HG03103 (cell line): ENCODE measurements around the gene TEDC2.
A peak's percentile ranks its signal among the peaks of the same experiment; 100 is the strongest.
"Not testable (repeated sequence)": the region's sequence is repeated elsewhere in the genome, so short reads cannot be mapped to it uniquely, and the experiment has no call there.

Experiments
- ATAC-seq: cut with Tn5 transposase; IDR thresholded peaks from one replicate; pipeline ENCODE4 v1.9.1; 2021; ENCODE audit warnings: low read depth; ENCODE audit not compliant: unreplicated experiment

Gene TEDC2

GRCh38 chr16:2475413-2476344 is 15.8 kb downstream of the TEDC2 start:
- no peak for ATAC-seq

- no peak for ATAC-seq
Measured at GRCh38 chr16:2476345-2476720, 16.4 kb downstream of the TEDC2 start.

GRCh38 chr16:2476741-2477140 is 16.8 kb downstream of the TEDC2 start:
- ATAC-seq, result no peak

GRCh38 chr16:2477327-2477726 is 17.4 kb downstream of the TEDC2 start:
- no peak for ATAC-seq

GRCh38 chr16:2478279-2478678 is 18.4 kb downstream of the TEDC2 start:
- ATAC-seq, result no peak

GRCh38 chr16:2479996-2480395 is 20.1 kb downstream of the TEDC2 start:
- ATAC-seq, result not testable (repeated sequence)

- no peak for ATAC-seq
Measured at GRCh38 chr16:2480948-2481347, 21.0 kb downstream of the TEDC2 start.

GRCh38 chr16:2481676-2482075 is 21.8 kb downstream of the TEDC2 start:
- ATAC-seq, result no peak

GRCh38 chr16:2482249-2482648 is 22.3 kb downstream of the TEDC2 start:
- ATAC-seq, result no peak

- no peak for ATAC-seq
Measured at GRCh38 chr16:2482708-2483534, 23.0 kb downstream of the TEDC2 start.

GRCh38 chr16:2483939-2484897 is 24.3 kb downstream of the TEDC2 start:
- ATAC-seq, result no peak

GRCh38 chr16:2484898-2485508 is 25.1 kb downstream of the TEDC2 start:
- ATAC-seq, result no peak

- ATAC-seq, result no peak
Measured at GRCh38 chr16:2485811-2486507, 26.1 kb downstream of the TEDC2 start.

GRCh38 chr16:2486645-2487516 is 27.0 kb downstream of the TEDC2 start:
- ATAC-seq, result peak; percentile 54

GRCh38 chr16:2487517-2487842 is 27.6 kb downstream of the TEDC2 start:
- no peak for ATAC-seq

- ATAC-seq, result no peak
Measured at GRCh38 chr16:2487903-2488531, 28.1 kb downstream of the TEDC2 start.

GRCh38 chr16:2489581-2489980 is 29.7 kb downstream of the TEDC2 start:
- ATAC-seq, result no peak
